Panc1 (cell line): ENCODE measurements around the gene CTRB2.

Source experiments
- POLR2AphosphoS5 ChIP-seq: IDR thresholded peaks from 2 replicates; pipeline ENCODE4 v1.6.1; 2012; ENCODE audit warnings: mild to moderate bottlenecking, low read depth, low read length, moderate library complexity
- SIN3A ChIP-seq: IDR thresholded peaks from 2 replicates; pipeline ENCODE4 v1.6.1; 2012; ENCODE audit warnings: low read depth, mild to moderate bottlenecking, low read length, moderate library complexity, borderline replicate concordance; ENCODE audit not compliant: insufficient read depth
- TF ChIP-seq, protein P1 (sequence below): fragments of 450-650 bp; IDR thresholded peaks from 2 replicates; pipeline ENCODE4 v1.5.1; 2017; ENCODE audit warnings: mild to moderate bottlenecking
- TF ChIP-seq, protein P2 (sequence below), 2 experiments: IDR thresholded peaks; 2 replicates each; pipeline ENCODE4 v1.6.1; 2011 to 2012; ENCODE audit warnings: low read depth in 2 of 2, control low read depth in 1 of 2, low read length in 1 of 2, mild to moderate bottlenecking in 1 of 2, moderate library complexity in 1 of 2; ENCODE audit not compliant: insufficient read depth in 1 of 2

DNA sequence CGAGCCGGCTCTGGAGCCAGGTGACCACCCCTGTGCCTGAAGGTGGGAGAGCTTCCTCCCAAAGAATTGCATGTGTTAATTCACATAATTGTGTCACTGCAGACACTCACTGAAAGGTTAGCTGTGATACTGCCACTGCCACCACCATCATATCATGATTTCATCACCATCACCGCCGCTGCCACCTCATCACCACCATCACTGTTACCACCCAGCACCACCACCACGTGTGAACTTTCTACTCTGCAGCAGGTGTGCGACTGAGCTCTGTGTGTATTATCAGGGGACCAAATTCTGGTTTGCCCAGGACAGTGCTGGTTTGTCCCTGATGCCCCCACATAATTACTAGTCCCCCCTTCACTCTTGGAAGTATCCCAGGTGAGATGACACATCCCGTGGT lies 29.3 kb upstream of the CTRB2 start:
- TF ChIP-seq, protein P1, sequence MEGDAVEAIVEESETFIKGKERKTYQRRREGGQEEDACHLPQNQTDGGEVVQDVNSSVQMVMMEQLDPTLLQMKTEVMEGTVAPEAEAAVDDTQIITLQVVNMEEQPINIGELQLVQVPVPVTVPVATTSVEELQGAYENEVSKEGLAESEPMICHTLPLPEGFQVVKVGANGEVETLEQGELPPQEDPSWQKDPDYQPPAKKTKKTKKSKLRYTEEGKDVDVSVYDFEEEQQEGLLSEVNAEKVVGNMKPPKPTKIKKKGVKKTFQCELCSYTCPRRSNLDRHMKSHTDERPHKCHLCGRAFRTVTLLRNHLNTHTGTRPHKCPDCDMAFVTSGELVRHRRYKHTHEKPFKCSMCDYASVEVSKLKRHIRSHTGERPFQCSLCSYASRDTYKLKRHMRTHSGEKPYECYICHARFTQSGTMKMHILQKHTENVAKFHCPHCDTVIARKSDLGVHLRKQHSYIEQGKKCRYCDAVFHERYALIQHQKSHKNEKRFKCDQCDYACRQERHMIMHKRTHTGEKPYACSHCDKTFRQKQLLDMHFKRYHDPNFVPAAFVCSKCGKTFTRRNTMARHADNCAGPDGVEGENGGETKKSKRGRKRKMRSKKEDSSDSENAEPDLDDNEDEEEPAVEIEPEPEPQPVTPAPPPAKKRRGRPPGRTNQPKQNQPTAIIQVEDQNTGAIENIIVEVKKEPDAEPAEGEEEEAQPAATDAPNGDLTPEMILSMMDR: no peak
- TF ChIP-seq POLR2AphosphoS5 (no peak), SIN3A (no peak)
- TF ChIP-seq, protein P2, sequence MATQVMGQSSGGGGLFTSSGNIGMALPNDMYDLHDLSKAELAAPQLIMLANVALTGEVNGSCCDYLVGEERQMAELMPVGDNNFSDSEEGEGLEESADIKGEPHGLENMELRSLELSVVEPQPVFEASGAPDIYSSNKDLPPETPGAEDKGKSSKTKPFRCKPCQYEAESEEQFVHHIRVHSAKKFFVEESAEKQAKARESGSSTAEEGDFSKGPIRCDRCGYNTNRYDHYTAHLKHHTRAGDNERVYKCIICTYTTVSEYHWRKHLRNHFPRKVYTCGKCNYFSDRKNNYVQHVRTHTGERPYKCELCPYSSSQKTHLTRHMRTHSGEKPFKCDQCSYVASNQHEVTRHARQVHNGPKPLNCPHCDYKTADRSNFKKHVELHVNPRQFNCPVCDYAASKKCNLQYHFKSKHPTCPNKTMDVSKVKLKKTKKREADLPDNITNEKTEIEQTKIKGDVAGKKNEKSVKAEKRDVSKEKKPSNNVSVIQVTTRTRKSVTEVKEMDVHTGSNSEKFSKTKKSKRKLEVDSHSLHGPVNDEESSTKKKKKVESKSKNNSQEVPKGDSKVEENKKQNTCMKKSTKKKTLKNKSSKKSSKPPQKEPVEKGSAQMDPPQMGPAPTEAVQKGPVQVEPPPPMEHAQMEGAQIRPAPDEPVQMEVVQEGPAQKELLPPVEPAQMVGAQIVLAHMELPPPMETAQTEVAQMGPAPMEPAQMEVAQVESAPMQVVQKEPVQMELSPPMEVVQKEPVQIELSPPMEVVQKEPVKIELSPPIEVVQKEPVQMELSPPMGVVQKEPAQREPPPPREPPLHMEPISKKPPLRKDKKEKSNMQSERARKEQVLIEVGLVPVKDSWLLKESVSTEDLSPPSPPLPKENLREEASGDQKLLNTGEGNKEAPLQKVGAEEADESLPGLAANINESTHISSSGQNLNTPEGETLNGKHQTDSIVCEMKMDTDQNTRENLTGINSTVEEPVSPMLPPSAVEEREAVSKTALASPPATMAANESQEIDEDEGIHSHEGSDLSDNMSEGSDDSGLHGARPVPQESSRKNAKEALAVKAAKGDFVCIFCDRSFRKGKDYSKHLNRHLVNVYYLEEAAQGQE (IDR thresholded peaks at IDR 0.05; ENCODE audit: insufficient read depth in 1 of 2, low read depth in 2 of 2, low read length in 1 of 2): no peak
